HUES64 (cell line): ENCODE results near the gene CEP112.
"Not testable (repeated sequence)": the region's sequence is repeated elsewhere in the genome, so short reads cannot be mapped to it uniquely, and the experiment has no call there.

Source experiments
- H3K27ac ChIP-seq: 2 replicates; pipeline ENCODE4 v1.7.0; 2013; ENCODE audit warnings: low read depth, low read length, inconsistent platforms
- H3K27me3 ChIP-seq: 2 replicates; pipeline ENCODE4 v1.6.1; 2013; ENCODE audit warnings: mild to moderate bottlenecking, low read length; ENCODE audit not compliant: insufficient read depth
- H3K36me3 ChIP-seq: 2 replicates; pipeline ENCODE4 v1.6.1; 2013; ENCODE audit warnings: mild to moderate bottlenecking, low read length; ENCODE audit not compliant: insufficient read depth
- H3K4me1 ChIP-seq: 2 replicates; pipeline ENCODE4 v1.6.1; 2013; ENCODE audit warnings: mild to moderate bottlenecking, low read length, moderate library complexity; ENCODE audit not compliant: insufficient read depth
- H3K4me3 ChIP-seq: 2 replicates; pipeline ENCODE4 v1.5.1; 2013; ENCODE audit warnings: mild to moderate bottlenecking, low read length, moderate library complexity
- H3K9ac ChIP-seq: 2 replicates; pipeline ENCODE4 v1.6.1; 2013; ENCODE audit warnings: mild to moderate bottlenecking, low read depth, low read length
- H3K9me3 ChIP-seq: 2 replicates; pipeline ENCODE4 v1.6.1; 2013; ENCODE audit warnings: low read depth, low read length; ENCODE audit not compliant: insufficient read depth
- WGBS: fragments of 150-250, 120-280 bp; methylation state at CpG from one replicate; pipeline ENCODE4 v1.1.7; 2013; ENCODE audit warnings: missing lambda C conversion rate; 5-methylcytosine and 5-hydroxymethylcytosine counted together

The CEP112 gene

GRCh38 chr17:65799454-65799853 is 392.5 kb downstream of the CEP112 start:
- 90% methylated on average over 1 of the region's 1 CpG for WGBS
- no peak overlapping the region for H3K27ac ChIP-seq
- no peak overlapping the region for H3K4me3 ChIP-seq
- no peak overlapping the region for H3K9ac ChIP-seq
- no peaks in the 10 kb centered on the region for H3K4me1 ChIP-seq
- H3K9me3 ChIP-seq = peaks cover 30% of the 10 kb centered on the region
- no peaks in the 10 kb centered on the region for H3K36me3 ChIP-seq
- H3K27me3 ChIP-seq = no peaks in the 10 kb centered on the region

- no peak overlapping the region for H3K4me3 ChIP-seq
- H3K9ac ChIP-seq = no peak overlapping the region
- H3K9me3 ChIP-seq = peaks cover 27% of the 10 kb centered on the region
- WGBS = 62% methylated on average over 3 of the region's 3 CpGs
- H3K36me3 ChIP-seq = no peaks in the 10 kb centered on the region
- no peaks in the 10 kb centered on the region for H3K27me3 ChIP-seq
- no peaks in the 10 kb centered on the region for H3K4me1 ChIP-seq
- H3K27ac ChIP-seq = no peak overlapping the region
Measured at GRCh38 chr17:65797809-65798208, 394.1 kb downstream of the CEP112 start.

GRCh38 chr17:65797101-65797500 is 394.8 kb downstream of the CEP112 start:
- H3K36me3 ChIP-seq = no peaks in the 10 kb centered on the region
- WGBS = 86% methylated on average over 1 of the region's 1 CpG
- peaks cover 21% of the 10 kb centered on the region for H3K9me3 ChIP-seq
- no peak overlapping the region for H3K4me3 ChIP-seq
- H3K27ac ChIP-seq = no peak overlapping the region
- no peaks in the 10 kb centered on the region for H3K27me3 ChIP-seq
- H3K4me1 ChIP-seq = peaks cover 3% of the 10 kb centered on the region
- H3K9ac ChIP-seq = no peak overlapping the region

DNA sequence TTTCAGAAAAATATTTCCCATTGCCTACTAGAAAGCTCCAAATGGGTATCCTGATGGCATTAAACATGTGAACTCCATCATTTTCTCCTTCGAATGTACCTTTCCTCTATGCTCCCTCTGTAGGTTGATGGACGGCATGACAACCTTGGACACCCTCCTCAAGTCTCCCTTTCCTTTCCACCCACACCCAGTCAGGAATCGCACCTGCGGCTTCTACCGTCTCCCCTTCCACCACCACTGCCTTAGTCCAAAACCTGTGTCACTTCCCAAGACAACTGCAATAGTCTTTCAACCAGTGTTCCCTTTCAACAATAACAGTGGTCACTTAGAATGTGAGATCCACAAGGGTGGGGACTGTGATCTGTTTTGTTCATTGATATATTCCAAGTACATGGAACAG is 397.4 kb downstream of the CEP112 start:
- no peaks in the 10 kb centered on the region for H3K36me3 ChIP-seq
- no peak overlapping the region for H3K9ac ChIP-seq
- H3K27me3 ChIP-seq = no peaks in the 10 kb centered on the region
- H3K9me3 ChIP-seq = no peaks in the 10 kb centered on the region
- no peak overlapping the region for H3K27ac ChIP-seq
- H3K4me3 ChIP-seq = no peak overlapping the region
- peaks cover 23% of the 10 kb centered on the region for H3K4me1 ChIP-seq
- 57% methylated on average over 5 of the region's 5 CpGs for WGBS

DNA sequence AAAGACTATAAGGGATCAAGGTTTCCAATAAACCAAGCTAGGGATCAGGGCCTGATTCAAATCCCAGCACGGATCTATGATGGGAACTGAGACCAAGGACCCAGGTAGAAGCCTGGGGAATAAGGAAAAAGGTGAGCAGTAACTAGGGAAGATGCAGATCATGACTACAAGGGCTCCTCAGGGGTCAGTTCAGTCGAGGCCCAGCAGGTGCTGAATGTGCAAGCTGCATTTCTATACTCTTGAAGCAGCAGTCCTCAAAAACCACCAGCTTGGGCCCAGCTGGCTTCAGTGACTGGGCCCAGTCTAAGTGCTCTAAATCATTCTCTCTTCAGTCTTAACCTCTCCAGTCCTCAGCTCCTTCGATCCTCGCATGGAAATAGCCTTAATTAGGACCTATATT is 401.7 kb downstream of the CEP112 start:
- H3K4me3 ChIP-seq = no peak overlapping the region
- no peak overlapping the region for H3K27ac ChIP-seq
- 65% methylated on average over 4 of the region's 4 CpGs for WGBS
- peaks cover 23% of the 10 kb centered on the region for H3K4me1 ChIP-seq
- no peaks in the 10 kb centered on the region for H3K27me3 ChIP-seq
- H3K9ac ChIP-seq = no peak overlapping the region
- H3K9me3 ChIP-seq = no peaks in the 10 kb centered on the region
- H3K36me3 ChIP-seq = no peaks in the 10 kb centered on the region

GRCh38 chr17:65787503-65787902 is 404.4 kb downstream of the CEP112 start:
- Histone ChIP-seq H3K27me3 (no peaks in the 10 kb centered on the region), H3K9me3 (no peaks in the 10 kb centered on the region), H3K27ac (no peak overlapping the region), H3K4me1 (peaks cover 23% of the 10 kb centered on the region), H3K9ac (no peak overlapping the region), H3K4me3 (no peak overlapping the region), H3K36me3 (no peaks in the 10 kb centered on the region)
- WGBS = no CpG with 5 or more reads among the region's 1 CpG

- Histone ChIP-seq H3K27ac (no peak overlapping the region), H3K27me3 (no peaks in the 10 kb centered on the region), H3K36me3 (no peaks in the 10 kb centered on the region), H3K4me3 (no peak overlapping the region), H3K9me3 (no peaks in the 10 kb centered on the region), H3K4me1 (peaks cover 14% of the 10 kb centered on the region), H3K9ac (no peak overlapping the region)
- WGBS = 89% methylated on average over 4 of the region's 5 CpGs
Measured at GRCh38 chr17:65786479-65786878, 405.5 kb downstream of the CEP112 start.

GRCh38 chr17:65785109-65785508 is 406.8 kb downstream of the CEP112 start:
- no peak overlapping the region for H3K9ac ChIP-seq
- no peaks in the 10 kb centered on the region for H3K36me3 ChIP-seq
- H3K4me3 ChIP-seq = no peak overlapping the region
- peaks cover 3% of the 10 kb centered on the region for H3K4me1 ChIP-seq
- WGBS = 80% methylated on average over 1 of the region's 1 CpG
- no peaks in the 10 kb centered on the region for H3K9me3 ChIP-seq
- no peak overlapping the region for H3K27ac ChIP-seq
- no peaks in the 10 kb centered on the region for H3K27me3 ChIP-seq

GRCh38 chr17:65783845-65784334 is 408.0 kb downstream of the CEP112 start:
- H3K27me3 ChIP-seq = no peaks in the 10 kb centered on the region
- no peaks in the 10 kb centered on the region for H3K36me3 ChIP-seq
- no peaks in the 10 kb centered on the region for H3K4me1 ChIP-seq
- no peak overlapping the region; the same call in 1 of the 2 replicates for H3K9ac ChIP-seq
- H3K9me3 ChIP-seq = no peaks in the 10 kb centered on the region
- 92% methylated on average over 4 of the region's 4 CpGs for WGBS
- H3K27ac ChIP-seq = no peak overlapping the region
- no peak overlapping the region for H3K4me3 ChIP-seq

GRCh38 chr17:65782104-65782706 is 409.7 kb downstream of the CEP112 start:
- not testable (repeated sequence) for H3K4me1 ChIP-seq, H3K36me3 ChIP-seq, H3K4me3 ChIP-seq, H3K9me3 ChIP-seq, H3K9ac ChIP-seq, H3K27me3 ChIP-seq, H3K27ac ChIP-seq
- WGBS = 59% methylated on average over 1 of the region's 1 CpG

- H3K4me1 ChIP-seq = no peaks in the 10 kb centered on the region
- H3K4me3 ChIP-seq = no peak overlapping the region
- H3K9ac ChIP-seq = no peak overlapping the region
- no peak overlapping the region for H3K27ac ChIP-seq
- H3K9me3 ChIP-seq = no peaks in the 10 kb centered on the region
- H3K27me3 ChIP-seq = no peaks in the 10 kb centered on the region
- WGBS = no CpG with 5 or more reads among the region's 1 CpG
- no peaks in the 10 kb centered on the region for H3K36me3 ChIP-seq
Measured at GRCh38 chr17:65780111-65780510, 411.8 kb downstream of the CEP112 start.

- Histone ChIP-seq H3K9me3 (no peaks in the 10 kb centered on the region), H3K27me3 (no peaks in the 10 kb centered on the region), H3K4me1 (no peaks in the 10 kb centered on the region), H3K9ac (no peak overlapping the region), H3K36me3 (no peaks in the 10 kb centered on the region), H3K4me3 (no peak overlapping the region), H3K27ac (no peak overlapping the region)
- WGBS = 86% methylated on average over 3 of the region's 3 CpGs
Measured at GRCh38 chr17:65776890-65777289, 415.0 kb downstream of the CEP112 start.
